HL-60 (cell line): Measurements from ENCODE around the gene BABAM2.

Source experiments
- DNase-seq, 2 experiments: peaks; one replicate each; pipeline ENCODE4 v3.0.0-alpha.2; 2010 to 2020; ENCODE audit warnings: low read depth in 1 of 2, low spot score in 1 of 2
- H3K27ac ChIP-seq: fragments of 250-450 bp; sonication (Bioruptor Pico); replicated peaks from 2 replicates; pipeline ENCODE4 v1.5.1; 2020; ENCODE audit warnings: mild to moderate bottlenecking, moderate library complexity
- H3K27me3 ChIP-seq: fragments of 250-450 bp; sonication (Bioruptor Pico); 2 replicates; pipeline ENCODE4 v1.5.1; 2021; ENCODE audit warnings: mild to moderate bottlenecking, moderate library complexity; ENCODE audit not compliant: insufficient read depth, poor library complexity, severe bottlenecking
- H3K4me3 ChIP-seq: replicated peaks from 2 replicates; pipeline ENCODE4 v1.5.1; 2011; ENCODE audit warnings: mild to moderate bottlenecking, control low read depth, low read length; ENCODE audit not compliant: insufficient read depth
- CTCF ChIP-seq: IDR thresholded peaks from one replicate; pipeline ENCODE4 v1.5.1; 2011; ENCODE audit warnings: low read length, control low read depth, inconsistent platforms; ENCODE audit not compliant: insufficient read depth
- GABPA ChIP-seq: IDR thresholded peaks from 2 replicates; pipeline ENCODE4 v1.6.1; 2012; ENCODE audit warnings: low read depth
- POLR2AphosphoS5 ChIP-seq: IDR thresholded peaks from 2 replicates; pipeline ENCODE4 v1.6.1; 2012; ENCODE audit warnings: low read depth
- REST ChIP-seq: IDR thresholded peaks from 2 replicates; pipeline ENCODE4 v1.6.1; 2012; ENCODE audit warnings: low read depth; ENCODE audit not compliant: insufficient replicate concordance
- SPI1 ChIP-seq: IDR thresholded peaks from 2 replicates; pipeline ENCODE4 v1.6.1; 2012; ENCODE audit warnings: low read depth, mild to moderate bottlenecking, borderline replicate concordance

BABAM2 gene

DNA sequence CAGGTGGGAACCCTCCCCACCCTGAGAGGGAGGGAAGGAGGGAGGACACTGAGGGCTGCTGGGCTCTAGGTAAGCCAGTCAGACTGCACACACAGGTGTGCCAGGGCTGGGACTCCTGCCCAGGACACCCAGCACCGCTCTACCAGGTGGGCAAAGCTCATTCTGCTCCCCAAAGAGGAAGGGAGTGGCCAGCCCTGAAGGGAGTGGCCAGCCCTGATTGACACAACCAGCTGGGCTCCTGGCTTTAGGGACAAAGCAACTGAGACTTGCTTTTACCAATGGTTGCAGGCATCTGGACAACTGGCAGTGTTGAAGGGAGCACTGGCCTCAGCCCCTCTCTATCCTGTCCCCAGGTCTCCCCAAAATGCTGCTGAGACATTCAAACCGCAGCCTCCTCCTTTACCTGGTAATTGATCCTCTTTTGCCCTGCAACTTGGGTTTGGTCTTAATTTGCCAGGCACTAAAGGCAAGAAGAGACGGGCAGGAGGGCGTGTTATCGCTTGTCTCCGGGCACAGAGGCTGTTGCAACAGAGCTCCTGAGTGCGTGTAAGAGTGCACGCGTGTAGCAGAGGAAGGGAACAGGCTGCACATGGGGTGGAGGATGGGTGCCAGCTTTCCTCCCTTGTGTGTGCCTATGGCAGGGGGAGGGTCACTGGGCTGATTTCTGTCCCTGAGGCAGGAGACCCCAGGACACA lies 487.6 kb downstream of the BABAM2 start:
- Histone ChIP-seq H3K27ac (peak overlapping the region; percentile 83), H3K4me3 (no peak overlapping the region), H3K27me3 (no peaks in the 10 kb centered on the region)
- peak; percentile 75 to 94 for DNase-seq
- TF ChIP-seq POLR2AphosphoS5 (peak; percentile 88), REST (no peak), GABPA (no peak), SPI1 (peak; percentile 52; the same call in 1 of the 2 replicates), CTCF (no peak)

DNA sequence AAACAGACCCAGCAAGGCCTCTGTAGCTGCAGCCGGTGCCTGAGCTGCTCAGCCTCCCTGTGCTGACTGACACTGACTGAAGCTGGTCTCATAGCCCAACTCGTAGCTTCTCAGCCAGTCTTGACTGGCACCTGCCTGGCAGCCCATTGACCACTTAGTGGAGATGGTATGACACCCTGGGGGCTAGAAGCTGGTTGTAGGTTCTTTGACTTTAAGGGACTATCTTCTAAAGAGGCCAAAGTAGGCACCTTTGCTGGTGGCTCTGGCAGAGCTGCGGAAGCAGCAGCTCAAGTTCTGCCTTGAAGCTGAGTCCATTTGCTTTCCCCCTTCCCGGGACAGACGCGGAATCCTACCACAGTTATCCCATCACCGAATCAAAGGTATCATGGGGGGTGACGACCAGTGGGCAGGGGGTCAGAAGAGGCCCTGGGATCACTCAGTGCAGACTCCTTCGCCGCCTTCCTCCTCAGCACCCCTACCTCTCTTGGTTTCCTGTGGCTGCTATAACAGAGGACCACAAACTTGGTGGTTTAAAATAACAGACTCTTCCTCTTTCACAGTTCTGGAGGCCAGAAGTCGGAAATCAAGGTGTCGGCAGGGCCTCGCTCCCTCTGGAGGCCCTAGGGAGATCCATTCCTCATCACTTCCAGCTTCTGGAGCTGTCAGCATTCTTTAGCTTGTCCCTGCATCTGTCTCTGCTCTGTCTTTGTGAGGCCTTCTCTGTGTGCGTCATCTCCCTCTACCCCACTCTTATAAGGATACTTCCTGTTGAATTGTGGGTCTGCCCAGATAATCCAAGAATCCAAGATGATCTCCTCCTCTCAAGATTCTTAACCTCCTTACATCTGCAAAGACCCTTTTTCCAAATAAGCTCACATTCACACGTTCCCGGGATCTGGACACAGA lies 488.4 kb downstream of the BABAM2 start:
- H3K27ac ChIP-seq: peak overlapping the region; percentile 83
- no peak overlapping the region for H3K4me3 ChIP-seq
- no peaks in the 10 kb centered on the region for H3K27me3 ChIP-seq
- TF ChIP-seq REST (no peak), POLR2AphosphoS5 (no peak; the same call in 1 of the 2 replicates), SPI1 (peak; percentile 80; the same call in 1 of the 2 replicates), CTCF (no peak), GABPA (no peak)
- peak; percentile 65 to 75 for DNase-seq

GRCh38 chr2:28380219-28380618 lies 489.7 kb downstream of the BABAM2 start:
- Histone ChIP-seq H3K4me3 (no peak overlapping the region), H3K27me3 (no peaks in the 10 kb centered on the region), H3K27ac (peak overlapping the region; percentile 83)
- TF ChIP-seq GABPA (no peak), POLR2AphosphoS5 (no peak), SPI1 (no peak), CTCF (no peak), REST (no peak)
- DNase-seq: no peak
